GM12878 (cell line): ENCODE measurements around the gene METAP1.

ENCODE experiments used
- CBFB ChIP-seq: IDR thresholded peaks from 2 replicates; pipeline ENCODE4 v1.6.1; 2016; ENCODE audit warnings: antibody characterized with exemption, low read depth
- JUNB ChIP-seq: IDR thresholded peaks from 2 replicates; pipeline ENCODE4 v1.6.1; 2016; ENCODE audit warnings: antibody characterized with exemption, mild to moderate bottlenecking
- JUND ChIP-seq: IDR thresholded peaks from 2 replicates; pipeline ENCODE4 v1.6.1; 2012; ENCODE audit warnings: low read depth, mild to moderate bottlenecking, low read length, improper control_type of control experiment, moderate library complexity
- POLR2A ChIP-seq: IDR thresholded peaks from 2 replicates; pipeline ENCODE4 v1.6.1; 2011; ENCODE audit warnings: low read depth, mild to moderate bottlenecking, low read length
- TF ChIP-seq, protein P1 (sequence below): IDR thresholded peaks from 2 replicates; pipeline ENCODE4 v1.6.1; 2011; ENCODE audit warnings: borderline replicate concordance, low read depth, mild to moderate bottlenecking, moderate library complexity, mixed read lengths, low read length; ENCODE audit not compliant: insufficient read depth; ENCODE audit errors: extremely low read length
- TF ChIP-seq, protein P2 (sequence below): fragments of 450-650 bp; IDR thresholded peaks from 2 replicates; pipeline ENCODE4 v1.6.1; 2017; ENCODE audit warnings: mild to moderate bottlenecking

DNA sequence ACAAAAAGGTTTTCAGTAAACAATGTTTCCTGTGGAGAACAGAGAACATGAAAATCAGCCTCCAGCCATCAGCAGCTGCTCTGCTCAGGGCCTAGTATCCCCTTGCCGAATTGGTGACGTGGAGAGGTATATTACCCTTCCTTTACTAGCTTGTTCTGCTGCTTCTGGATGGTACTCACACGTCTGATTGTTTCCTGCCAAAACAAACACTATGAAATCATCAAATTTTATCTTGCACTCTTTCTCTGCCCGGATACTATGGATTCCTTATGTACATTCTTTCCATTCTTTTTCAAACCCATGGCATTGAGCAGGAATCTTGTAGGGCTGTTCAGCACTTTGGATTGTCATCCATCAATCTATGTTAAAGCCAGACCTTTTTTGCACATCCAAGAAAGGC lies 18.8 kb upstream of the METAP1 start:
- TF ChIP-seq, protein P1, sequence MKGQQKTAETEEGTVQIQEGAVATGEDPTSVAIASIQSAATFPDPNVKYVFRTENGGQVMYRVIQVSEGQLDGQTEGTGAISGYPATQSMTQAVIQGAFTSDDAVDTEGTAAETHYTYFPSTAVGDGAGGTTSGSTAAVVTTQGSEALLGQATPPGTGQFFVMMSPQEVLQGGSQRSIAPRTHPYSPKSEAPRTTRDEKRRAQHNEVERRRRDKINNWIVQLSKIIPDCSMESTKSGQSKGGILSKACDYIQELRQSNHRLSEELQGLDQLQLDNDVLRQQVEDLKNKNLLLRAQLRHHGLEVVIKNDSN: no peak
- TF ChIP-seq POLR2A: no peak
- TF ChIP-seq, protein P2, sequence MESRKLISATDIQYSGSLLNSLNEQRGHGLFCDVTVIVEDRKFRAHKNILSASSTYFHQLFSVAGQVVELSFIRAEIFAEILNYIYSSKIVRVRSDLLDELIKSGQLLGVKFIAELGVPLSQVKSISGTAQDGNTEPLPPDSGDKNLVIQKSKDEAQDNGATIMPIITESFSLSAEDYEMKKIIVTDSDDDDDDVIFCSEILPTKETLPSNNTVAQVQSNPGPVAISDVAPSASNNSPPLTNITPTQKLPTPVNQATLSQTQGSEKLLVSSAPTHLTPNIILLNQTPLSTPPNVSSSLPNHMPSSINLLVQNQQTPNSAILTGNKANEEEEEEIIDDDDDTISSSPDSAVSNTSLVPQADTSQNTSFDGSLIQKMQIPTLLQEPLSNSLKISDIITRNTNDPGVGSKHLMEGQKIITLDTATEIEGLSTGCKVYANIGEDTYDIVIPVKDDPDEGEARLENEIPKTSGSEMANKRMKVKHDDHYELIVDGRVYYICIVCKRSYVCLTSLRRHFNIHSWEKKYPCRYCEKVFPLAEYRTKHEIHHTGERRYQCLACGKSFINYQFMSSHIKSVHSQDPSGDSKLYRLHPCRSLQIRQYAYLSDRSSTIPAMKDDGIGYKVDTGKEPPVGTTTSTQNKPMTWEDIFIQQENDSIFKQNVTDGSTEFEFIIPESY: no peak
- no peak for TF ChIP-seq JUNB
- no peak for TF ChIP-seq JUND
- no peak for TF ChIP-seq CBFB
